Measurements from ENCODE around the gene MAGEA1. TPM values are rescaled to one million over a fixed set of nuclear protein-coding genes. Genes with fewer than 3 reads are reported as not detected.

MAGEA1 gene
- total RNA-seq, 4 donors from 2014 or later: not detected

DNA sequence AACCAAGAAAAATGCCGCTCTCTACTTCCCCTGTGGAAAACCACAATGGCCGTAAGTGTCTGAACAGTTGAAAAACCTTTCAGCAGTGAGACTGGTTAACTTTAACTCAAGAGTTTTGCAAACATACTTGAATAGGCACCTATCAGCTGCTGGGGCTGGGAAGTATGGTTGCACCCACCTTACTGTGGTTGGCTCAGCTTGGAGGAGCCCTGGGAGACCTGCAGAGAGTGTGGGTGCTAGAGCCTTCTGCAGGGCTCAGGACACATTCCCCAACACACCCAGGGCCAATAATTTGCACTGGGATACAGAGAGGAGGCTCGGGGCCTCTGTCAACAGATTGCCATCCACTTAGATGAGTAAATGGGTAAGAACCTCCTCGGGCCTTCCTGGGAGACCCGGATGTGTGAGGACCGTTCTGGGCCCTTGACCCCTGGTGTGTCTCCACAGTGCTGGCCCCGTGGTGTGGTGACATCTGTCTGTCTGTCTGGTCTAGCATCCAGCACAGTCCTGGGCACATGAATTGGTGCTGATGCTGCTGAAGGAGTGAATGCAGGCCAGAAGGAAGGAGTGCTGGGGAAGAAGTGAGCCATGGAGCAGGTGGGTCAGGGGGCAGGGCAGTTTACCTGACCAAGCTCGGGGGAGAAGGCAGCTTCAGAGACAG is 46.5 kb downstream of the MAGEA1 start:
- no peaks in the 10 kb centered on the region for H3K9me3 ChIP-seq
- no peak for DNase-seq (ENCODE audit: low spot score in 2 of 2)
- no peak overlapping the region for H3K27ac ChIP-seq
- no peaks in the 10 kb centered on the region for H3K36me3 ChIP-seq
- no peaks in the 10 kb centered on the region for H3K4me1 ChIP-seq
- no peaks in the 10 kb centered on the region for H3K27me3 ChIP-seq
- 84% methylated on average over 7 of the region's 8 CpGs for WGBS
- H3K4me3 ChIP-seq: no peak overlapping the region
- TF ChIP-seq EP300 (IDR thresholded peaks at IDR 0.05) (no peak), POLR2A (IDR thresholded peaks at IDR 0.05) (no peak), POLR2AphosphoS5 (IDR thresholded peaks at IDR 0.05) (no peak)
- TF ChIP-seq, protein P1, sequence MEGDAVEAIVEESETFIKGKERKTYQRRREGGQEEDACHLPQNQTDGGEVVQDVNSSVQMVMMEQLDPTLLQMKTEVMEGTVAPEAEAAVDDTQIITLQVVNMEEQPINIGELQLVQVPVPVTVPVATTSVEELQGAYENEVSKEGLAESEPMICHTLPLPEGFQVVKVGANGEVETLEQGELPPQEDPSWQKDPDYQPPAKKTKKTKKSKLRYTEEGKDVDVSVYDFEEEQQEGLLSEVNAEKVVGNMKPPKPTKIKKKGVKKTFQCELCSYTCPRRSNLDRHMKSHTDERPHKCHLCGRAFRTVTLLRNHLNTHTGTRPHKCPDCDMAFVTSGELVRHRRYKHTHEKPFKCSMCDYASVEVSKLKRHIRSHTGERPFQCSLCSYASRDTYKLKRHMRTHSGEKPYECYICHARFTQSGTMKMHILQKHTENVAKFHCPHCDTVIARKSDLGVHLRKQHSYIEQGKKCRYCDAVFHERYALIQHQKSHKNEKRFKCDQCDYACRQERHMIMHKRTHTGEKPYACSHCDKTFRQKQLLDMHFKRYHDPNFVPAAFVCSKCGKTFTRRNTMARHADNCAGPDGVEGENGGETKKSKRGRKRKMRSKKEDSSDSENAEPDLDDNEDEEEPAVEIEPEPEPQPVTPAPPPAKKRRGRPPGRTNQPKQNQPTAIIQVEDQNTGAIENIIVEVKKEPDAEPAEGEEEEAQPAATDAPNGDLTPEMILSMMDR (IDR thresholded peaks at IDR 0.05): no peak

DNA sequence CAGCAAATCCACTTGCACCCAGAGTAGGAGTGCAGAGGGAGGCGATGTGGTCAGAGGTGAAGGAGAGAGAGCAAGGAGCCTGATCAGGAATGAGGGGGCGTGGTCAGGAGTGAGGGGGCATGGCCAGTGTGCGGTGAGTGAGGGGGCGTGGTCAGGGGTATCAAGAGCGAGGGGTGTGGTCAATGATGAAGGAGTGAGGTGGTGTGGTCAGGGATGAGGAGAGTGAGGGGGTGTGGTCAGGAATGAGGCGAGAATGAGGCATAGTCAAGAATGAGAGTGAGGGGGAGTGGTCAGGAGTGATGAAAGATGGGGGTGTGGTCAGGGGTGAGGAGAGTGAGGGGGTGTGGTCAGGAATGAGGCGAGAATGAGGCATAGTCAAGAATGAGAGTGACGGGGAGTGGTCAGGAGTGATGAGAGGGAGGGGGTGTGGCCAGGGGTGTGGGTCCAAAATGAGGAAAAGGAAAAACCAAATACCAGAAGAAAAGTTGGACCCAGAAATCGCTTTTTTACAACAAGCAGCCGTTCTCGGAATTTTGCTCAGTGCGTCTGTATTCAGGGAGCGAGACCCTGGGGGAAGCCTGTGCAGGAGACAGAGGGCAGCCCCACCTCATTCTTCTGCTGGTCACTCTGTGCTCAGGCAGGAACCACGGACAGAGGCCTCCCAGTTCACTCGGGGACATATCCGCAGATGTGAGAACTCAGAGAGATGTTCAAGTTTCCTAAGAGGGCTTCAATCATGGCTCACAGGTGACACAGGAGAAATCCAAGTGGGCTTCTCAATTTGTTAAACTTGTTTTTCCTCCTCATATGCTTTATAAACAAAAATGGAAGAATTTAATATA is 47.5 kb downstream of the MAGEA1 start:
- no peaks in the 10 kb centered on the region for H3K27me3 ChIP-seq
- H3K36me3 ChIP-seq: no peaks in the 10 kb centered on the region
- 29% methylated on average over 16 of the region's 16 CpGs for WGBS
- no peak overlapping the region for H3K27ac ChIP-seq
- H3K4me1 ChIP-seq: no peaks in the 10 kb centered on the region
- DNase-seq (ENCODE audit: low spot score in 2 of 2): no peak
- H3K9me3 ChIP-seq: no peaks in the 10 kb centered on the region
- TF ChIP-seq EP300 (IDR thresholded peaks at IDR 0.05) (no peak), POLR2A (IDR thresholded peaks at IDR 0.05) (no peak), POLR2AphosphoS5 (IDR thresholded peaks at IDR 0.05) (no peak)
- TF ChIP-seq, protein P1 (IDR thresholded peaks at IDR 0.05): no peak
- no peak overlapping the region for H3K4me3 ChIP-seq

Other genes starting within 250 kb of the MAGEA1 start
- gene PNMA5, start 185.2 kb upstream of the MAGEA1 start, total RNA-seq: not detected
- under 1 TPM; 0.26 to 0.97 (median 0.61) TPM for gene PNMA3, start 122.8 kb upstream of the MAGEA1 start, total RNA-seq
- gene PNMA6A, start 106.8 kb upstream of the MAGEA1 start, total RNA-seq: under 1 TPM in 3 of 4 donors, not detected in 1; 0.26 to 0.32 (median 0.30) TPM
- not detected for gene PNMA6F, start 142.5 kb downstream of the MAGEA1 start, total RNA-seq
- 1 to 10 TPM; 2.3 to 4.3 (median 3.3) TPM for gene ZNF275, start 154.9 kb downstream of the MAGEA1 start, total RNA-seq
- under 1 TPM in 1 of 4 donors, not detected in 3; 0.29 TPM for gene PNMA6E, start 222.1 kb downstream of the MAGEA1 start, total RNA-seq
- under 1 TPM in 3 of 4 donors, not detected in 1; 0.26 to 0.38 (median 0.30) TPM for gene ZFP92, start 232.2 kb downstream of the MAGEA1 start, total RNA-seq

Data from suprapubic skin (tissue), 4 donors.